GM19099 (cell line): ENCODE measurements around the gene CRACDL.

Experiments used
- POLR2A ChIP-seq: IDR thresholded peaks from 3 replicates; pipeline ENCODE4 v1.6.1; 2011; ENCODE audit warnings: low read depth; ENCODE audit not compliant: insufficient read length; ENCODE audit errors: extremely low read depth

CRACDL gene

GRCh38 chr2:98821629-98822135, 114.3 kb downstream of the CRACDL start:
- no peak for TF ChIP-seq POLR2A

- no peak for TF ChIP-seq POLR2A
Measured at GRCh38 chr2:98819231-98819766, 116.7 kb downstream of the CRACDL start.

GRCh38 chr2:98818164-98818563, 117.9 kb downstream of the CRACDL start:
- no peak for TF ChIP-seq POLR2A

DNA sequence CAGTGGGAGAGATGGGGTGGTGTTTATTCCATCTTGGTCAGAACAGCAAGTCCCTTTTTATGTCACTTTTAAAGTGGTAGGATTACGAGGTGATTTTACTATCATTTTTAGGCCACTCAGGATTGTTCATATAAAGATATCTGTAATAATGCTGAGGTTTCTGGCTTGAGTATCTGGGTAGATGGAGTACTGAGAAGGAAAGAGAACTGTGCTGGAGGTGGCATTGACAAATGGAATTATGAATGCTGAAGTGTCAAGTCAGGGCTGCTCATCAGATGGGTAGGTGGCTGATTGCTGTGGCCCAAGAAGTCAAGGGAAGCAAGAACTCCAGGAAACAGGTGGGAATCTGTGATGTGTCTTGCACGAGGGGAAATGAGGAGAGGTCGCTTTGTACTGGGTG, 119.7 kb downstream of the CRACDL start:
- no peak for TF ChIP-seq POLR2A

- no peak for TF ChIP-seq POLR2A
Measured at GRCh38 chr2:98815795-98816194, 120.2 kb downstream of the CRACDL start.

GRCh38 chr2:98811766-98812165, 124.3 kb downstream of the CRACDL start:
- no peak for TF ChIP-seq POLR2A

GRCh38 chr2:98810588-98810928, 125.5 kb downstream of the CRACDL start:
- TF ChIP-seq POLR2A, result no peak

GRCh38 chr2:98809878-98810587, 126.0 kb downstream of the CRACDL start:
- no peak for TF ChIP-seq POLR2A

DNA sequence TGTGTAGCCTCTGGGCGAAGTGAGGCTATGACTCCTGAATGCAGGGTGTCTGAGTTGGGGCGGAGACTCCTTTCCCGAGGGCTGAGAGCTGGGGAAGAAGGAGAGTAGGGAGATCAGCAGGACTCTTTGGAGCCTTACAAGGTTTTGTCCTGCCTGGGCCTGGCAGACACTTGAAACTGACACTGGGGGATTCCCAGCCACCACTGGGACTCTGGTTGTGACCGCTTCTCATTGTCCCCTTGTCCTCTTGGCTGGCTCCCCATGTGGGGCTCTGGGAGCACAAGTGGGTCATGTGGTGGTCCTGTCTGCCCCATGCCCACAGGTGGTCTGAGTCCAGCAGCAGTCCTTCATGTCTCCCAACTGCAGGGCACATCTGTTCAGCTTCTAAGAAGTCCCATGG, 126.9 kb downstream of the CRACDL start:
- no peak for TF ChIP-seq POLR2A

GRCh38 chr2:98808546-98808945, 127.5 kb downstream of the CRACDL start:
- no peak for TF ChIP-seq POLR2A

DNA sequence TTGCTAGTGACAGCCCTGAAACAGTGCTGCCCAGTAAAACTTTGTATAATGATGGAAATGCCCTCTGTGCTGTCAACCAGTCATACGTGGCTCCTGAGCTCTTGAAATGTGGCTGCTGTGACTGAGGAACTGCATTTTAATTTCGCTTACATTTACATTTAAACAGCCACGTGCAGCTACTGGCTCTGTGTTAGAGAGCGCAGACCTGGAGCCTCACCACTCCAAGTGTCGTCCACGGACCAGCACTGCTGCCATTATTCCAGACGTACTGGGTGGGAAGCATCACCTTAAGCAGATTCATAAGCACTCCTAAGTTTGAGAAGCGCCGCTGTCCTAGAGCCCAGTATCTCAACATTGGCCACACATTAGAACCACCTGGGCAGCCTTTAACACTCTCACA, 128.1 kb downstream of the CRACDL start:
- TF ChIP-seq POLR2A, result no peak

DNA sequence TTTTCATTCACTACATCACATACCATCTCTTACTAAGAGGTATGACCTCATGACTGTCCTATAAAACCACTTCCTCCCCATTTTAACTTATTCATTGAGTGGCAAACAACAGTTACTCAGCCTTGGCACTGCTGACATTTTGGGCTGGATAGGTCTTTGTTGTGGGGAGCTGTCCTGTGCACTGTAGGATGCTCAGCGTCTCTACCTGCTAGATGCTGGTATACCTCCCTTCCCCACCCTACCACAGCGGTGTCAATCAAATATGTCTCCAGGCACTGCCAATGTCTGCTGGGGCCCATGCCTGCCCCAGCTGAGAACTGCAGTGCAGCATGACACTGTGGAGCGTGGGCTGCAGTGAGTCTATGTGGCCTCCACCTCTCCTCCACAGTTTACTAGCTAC, 128.8 kb downstream of the CRACDL start:
- TF ChIP-seq POLR2A, result no peak

GRCh38 chr2:98806236-98806697, 129.8 kb downstream of the CRACDL start:
- no peak for TF ChIP-seq POLR2A

- TF ChIP-seq POLR2A, result no peak
Measured at GRCh38 chr2:98805412-98806171, 130.4 kb downstream of the CRACDL start.

GRCh38 chr2:98804736-98805135, 131.3 kb downstream of the CRACDL start:
- no peak for TF ChIP-seq POLR2A

- no peak for TF ChIP-seq POLR2A
Measured at GRCh38 chr2:98804265-98804650, 131.8 kb downstream of the CRACDL start.
